H1 (cell line): ENCODE measurements around the gene KSR2.

ENCODE experiments used
- EP300 ChIP-seq, 2 experiments: IDR thresholded peaks; 1 replicate in 1 of 2; 2 replicates in 1 of 2; pipeline ENCODE4 v1.6.1; 2011 to 2012; ENCODE audit warnings: low read depth in 2 of 2, low read length in 2 of 2, mild to moderate bottlenecking in 2 of 2, borderline replicate concordance in 1 of 2, inconsistent platforms in 1 of 2, moderate library complexity in 1 of 2
- JUND ChIP-seq: IDR thresholded peaks from 2 replicates; pipeline ENCODE4 v1.6.1; 2011; ENCODE audit warnings: mild to moderate bottlenecking, improper control_type of control experiment, low read length
- POLR2A ChIP-seq, 2 experiments: IDR thresholded peaks; 1 replicate in 1 of 2; 2 replicates in 1 of 2; pipeline ENCODE4 v1.6.1; 2011; ENCODE audit warnings: low read depth in 2 of 2, low read length in 2 of 2, mild to moderate bottlenecking in 2 of 2; ENCODE audit errors: control extremely low read depth in 1 of 2
- SAP30 ChIP-seq: fragments of 300-600 bp; sonication (generic); IDR thresholded peaks from 2 replicates; pipeline ENCODE4 v1.7.1; 2012; ENCODE audit warnings: low read length, moderate library complexity, mild to moderate bottlenecking, inconsistent platforms; ENCODE audit not compliant: insufficient read depth, insufficient replicate concordance
- SIN3A ChIP-seq, 2 experiments: IDR thresholded peaks in 1 of 2; conservative IDR thresholded peaks in 1 of 2; 2 replicates each; pipeline ENCODE4 v1.6.1; 2011 to 2012; ENCODE audit warnings: low read length in 2 of 2, improper control_type of control experiment in 1 of 2, low read depth in 1 of 2, mild to moderate bottlenecking in 1 of 2
- SP1 ChIP-seq: IDR thresholded peaks from 2 replicates; pipeline ENCODE4 v1.6.1; 2011; ENCODE audit warnings: low read depth, low read length
- TF ChIP-seq, protein P1 (sequence below), 3 experiments: IDR thresholded peaks; 1 replicate in 2 of 3; 2 replicates in 1 of 3; pipeline versions ENCODE4 v1.5.1 to v1.6.1; 2011; ENCODE audit warnings: low read length in 3 of 3, mild to moderate bottlenecking in 3 of 3, inconsistent platforms in 2 of 3, low read depth in 1 of 3, moderate library complexity in 1 of 3; ENCODE audit not compliant: insufficient read depth in 1 of 3; ENCODE audit errors: control extremely low read depth in 1 of 3
- TF ChIP-seq, protein P2 (sequence below): IDR thresholded peaks from 2 replicates; pipeline ENCODE4 v1.6.1; 2012; ENCODE audit warnings: inconsistent platforms

DNA sequence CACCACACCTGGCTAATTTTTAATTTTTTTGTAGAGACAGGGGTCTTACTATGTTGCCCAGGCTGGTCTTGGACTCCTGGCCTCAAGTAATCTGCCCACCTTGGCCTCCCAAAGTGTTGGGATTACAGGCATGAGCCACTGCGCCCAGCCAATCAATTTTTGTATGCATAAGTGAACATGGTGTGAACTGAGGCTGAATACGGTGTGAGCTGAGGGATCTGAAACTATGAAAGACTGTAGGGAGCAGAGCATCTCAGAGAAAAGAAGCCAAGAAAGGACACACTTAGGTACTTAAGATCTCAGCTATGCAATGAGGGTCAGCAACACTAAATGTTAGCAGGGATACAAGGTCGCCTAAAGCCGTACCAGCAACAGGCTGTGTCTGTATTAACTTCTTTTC, 54.1 kb downstream of the KSR2 start:
- TF ChIP-seq, protein P1, sequence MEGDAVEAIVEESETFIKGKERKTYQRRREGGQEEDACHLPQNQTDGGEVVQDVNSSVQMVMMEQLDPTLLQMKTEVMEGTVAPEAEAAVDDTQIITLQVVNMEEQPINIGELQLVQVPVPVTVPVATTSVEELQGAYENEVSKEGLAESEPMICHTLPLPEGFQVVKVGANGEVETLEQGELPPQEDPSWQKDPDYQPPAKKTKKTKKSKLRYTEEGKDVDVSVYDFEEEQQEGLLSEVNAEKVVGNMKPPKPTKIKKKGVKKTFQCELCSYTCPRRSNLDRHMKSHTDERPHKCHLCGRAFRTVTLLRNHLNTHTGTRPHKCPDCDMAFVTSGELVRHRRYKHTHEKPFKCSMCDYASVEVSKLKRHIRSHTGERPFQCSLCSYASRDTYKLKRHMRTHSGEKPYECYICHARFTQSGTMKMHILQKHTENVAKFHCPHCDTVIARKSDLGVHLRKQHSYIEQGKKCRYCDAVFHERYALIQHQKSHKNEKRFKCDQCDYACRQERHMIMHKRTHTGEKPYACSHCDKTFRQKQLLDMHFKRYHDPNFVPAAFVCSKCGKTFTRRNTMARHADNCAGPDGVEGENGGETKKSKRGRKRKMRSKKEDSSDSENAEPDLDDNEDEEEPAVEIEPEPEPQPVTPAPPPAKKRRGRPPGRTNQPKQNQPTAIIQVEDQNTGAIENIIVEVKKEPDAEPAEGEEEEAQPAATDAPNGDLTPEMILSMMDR (IDR thresholded peaks at IDR 0.05; ENCODE audit: control extremely low read depth in 1 of 3, insufficient read depth in 1 of 3, low read depth in 1 of 3, low read length in 3 of 3) = no peak
- TF ChIP-seq SP1 = no peak
- TF ChIP-seq EP300 (IDR thresholded peaks at IDR 0.05; ENCODE audit: borderline replicate concordance in 1 of 2, low read depth in 2 of 2, low read length in 2 of 2) = no peak
- no peak for TF ChIP-seq JUND
- TF ChIP-seq, protein P2, sequence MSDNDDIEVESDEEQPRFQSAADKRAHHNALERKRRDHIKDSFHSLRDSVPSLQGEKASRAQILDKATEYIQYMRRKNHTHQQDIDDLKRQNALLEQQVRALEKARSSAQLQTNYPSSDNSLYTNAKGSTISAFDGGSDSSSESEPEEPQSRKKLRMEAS = no peak
- no peak for TF ChIP-seq SIN3A (conservative IDR thresholded peaks at IDR 0.05 in 1 of 2, IDR thresholded peaks at IDR 0.05 in 1 of 2; ENCODE audit: low read depth in 1 of 2, low read length in 2 of 2)
- no peak for TF ChIP-seq SAP30
- no peak for TF ChIP-seq POLR2A (IDR thresholded peaks at IDR 0.05; ENCODE audit: control extremely low read depth in 1 of 2, low read depth in 2 of 2, low read length in 2 of 2)
